WTC11 (cell line): Measurements from ENCODE around the gene CIB1. TPM values are rescaled to one million over a fixed set of nuclear protein-coding genes. Genes with fewer than 3 reads are reported as not detected.
"Not testable (repeated sequence)": the region's sequence is repeated elsewhere in the genome, so short reads cannot be mapped to it uniquely, and the experiment has no call there.

Experiments used
- ATAC-seq: fragments of 200-7000 bp; cut with Tn5 transposase; 2 replicates; pipeline ENCODE4 v1.10.0; 2021; ENCODE audit warnings: mild to moderate bottlenecking, moderate library complexity
- CTCF ChIA-PET: fragments of 300-600 bp; sonication (Branson Sonifier 250); formaldehyde crosslinking; loops from one replicate; lab custom pipeline; 2021; ENCODE audit warnings: antibody characterized with exemption; lab: Charles Lee
- POLR2A ChIA-PET: fragments of 350-600 bp; sonication (Branson Sonifier 250); formaldehyde crosslinking; loops from one replicate; lab custom pipeline; 2021; ENCODE audit warnings: antibody characterized with exemption; lab: Charles Lee
- DNase-seq: peaks from one replicate; pipeline ENCODE4 v3.0.0; 2021; ENCODE audit warnings: low spot score
- H3K27ac Mint-ChIP-seq: 2 replicates; pipeline ENCODE4 v1.8.0; 2021; ENCODE audit warnings: mixed read lengths
- H3K27me3 Mint-ChIP-seq: 2 replicates; pipeline ENCODE4 v1.8.0; 2021; ENCODE audit warnings: low read depth, mild to moderate bottlenecking, moderate library complexity, mixed read lengths
- H3K36me3 Mint-ChIP-seq: 2 replicates; pipeline ENCODE4 v1.8.0; 2021; ENCODE audit warnings: mixed read lengths
- H3K4me1 Mint-ChIP-seq: 2 replicates; pipeline ENCODE4 v1.8.0; 2022; ENCODE audit warnings: mixed read lengths
- H3K4me3 Mint-ChIP-seq: 2 replicates; pipeline ENCODE4 v1.8.0; 2021; ENCODE audit warnings: mild to moderate bottlenecking, moderate library complexity, mixed read lengths
- H3K9me3 Mint-ChIP-seq: 2 replicates; pipeline ENCODE4 v1.8.0; 2021; ENCODE audit warnings: mixed read lengths
- ATF1 ChIP-seq: sonication (generic); formaldehyde crosslinking; IDR thresholded peaks from 2 replicates; pipeline ENCODE4 v1.8.1; 2023; ENCODE audit warnings: mild to moderate bottlenecking, moderate library complexity, missing genetic modification reagents
- ESRRA ChIP-seq: sonication (generic); formaldehyde crosslinking; IDR thresholded peaks from 2 replicates; pipeline ENCODE4 v1.8.1; 2022; ENCODE audit warnings: mild to moderate bottlenecking, missing genetic modification reagents, borderline replicate concordance
- GABPB1 ChIP-seq: sonication (generic); formaldehyde crosslinking; IDR thresholded peaks from 2 replicates; pipeline ENCODE4 v1.8.1; 2023; ENCODE audit warnings: mild to moderate bottlenecking, missing genetic modification reagents
- HMGA2 ChIP-seq: fragments of 250-450 bp; sonication (Bioruptor Pico); IDR thresholded peaks from 2 replicates; pipeline ENCODE4 v1.4.0; 2021; ENCODE audit warnings: mild to moderate bottlenecking, moderate library complexity
- NR2C2 ChIP-seq: sonication (generic); formaldehyde crosslinking; IDR thresholded peaks from 2 replicates; pipeline ENCODE4 v1.8.0; 2022; ENCODE audit warnings: mild to moderate bottlenecking, missing genetic modification reagents
- PRRX2 ChIP-seq: fragments of 250-450 bp; sonication (Bioruptor Pico); IDR thresholded peaks from 2 replicates; pipeline ENCODE4 v1.8.0; 2021; ENCODE audit warnings: mild to moderate bottlenecking
- TEAD4 ChIP-seq: sonication (generic); formaldehyde crosslinking; IDR thresholded peaks from 2 replicates; pipeline ENCODE4 v1.8.0; 2022; ENCODE audit warnings: mild to moderate bottlenecking, missing genetic modification reagents
- ZNF121 ChIP-seq: sonication (generic); formaldehyde crosslinking; IDR thresholded peaks from 2 replicates; pipeline ENCODE4 v1.8.0; 2023; ENCODE audit warnings: missing genetic modification reagents
- ZNF263 ChIP-seq: sonication (generic); formaldehyde crosslinking; IDR thresholded peaks from 2 replicates; pipeline ENCODE4 v1.8.1; 2022; ENCODE audit warnings: low read depth, mild to moderate bottlenecking, moderate library complexity, missing genetic modification reagents
- total RNA-seq: library from RNA; stranded (reverse); gene quantifications from 3 replicates; pipeline ENCODE4 v1.2.3, GENCODE V29; 2021
- TF ChIP-seq, protein P1 (sequence below): sonication (generic); formaldehyde crosslinking; IDR thresholded peaks from 2 replicates; pipeline ENCODE4 v1.8.0; 2023; ENCODE audit warnings: missing genetic modification reagents, mild to moderate bottlenecking, borderline replicate concordance
- TF ChIP-seq, protein P2 (sequence below): fragments of 250-450 bp; sonication (Bioruptor Pico); IDR thresholded peaks from 2 replicates; pipeline ENCODE4 v1.9.0; 2021; ENCODE audit warnings: mild to moderate bottlenecking
- TF ChIP-seq, protein P3 (sequence below): sonication (generic); formaldehyde crosslinking; conservative IDR thresholded peaks from 2 replicates; pipeline ENCODE4 v1.8.1; 2022; ENCODE audit warnings: mild to moderate bottlenecking, missing genetic modification reagents
- TF ChIP-seq, protein P4 (sequence below): sonication (generic); formaldehyde crosslinking; IDR thresholded peaks from 2 replicates; pipeline ENCODE4 v1.8.1; 2023; ENCODE audit warnings: mild to moderate bottlenecking, missing genetic modification reagents, moderate library complexity
- TF ChIP-seq, protein P5 (sequence below): fragments of 250-450 bp; sonication (Bioruptor Pico); IDR thresholded peaks from 2 replicates; pipeline ENCODE4 v1.9.0; 2021; ENCODE audit warnings: mild to moderate bottlenecking

CIB1 gene
- total RNA-seq, 1 experiment from 2014 or later = 29.6 TPM

DNA sequence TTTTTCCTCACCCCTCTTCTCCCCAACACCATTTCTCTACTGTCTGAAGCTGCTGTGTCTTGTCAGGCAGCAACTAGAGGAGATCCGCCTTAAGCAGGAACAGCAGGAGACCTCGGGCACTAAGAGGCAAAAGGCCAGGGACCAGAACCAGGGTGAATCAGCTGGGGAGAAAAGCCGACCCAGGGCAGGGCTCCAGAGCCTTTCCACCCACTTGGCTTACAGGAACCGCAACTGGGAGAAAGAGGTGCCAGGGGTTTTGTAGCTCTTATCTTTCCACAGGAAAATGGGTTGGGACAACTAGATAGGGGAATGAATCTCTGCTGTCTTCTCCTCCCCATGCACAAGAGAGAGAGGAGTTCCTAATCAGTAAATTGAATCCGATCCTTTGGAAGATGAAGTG lies 28.7 kb upstream of the CIB1 start:
- ChIA-PET POLR2A (no interaction called here), CTCF (interaction anchor here (2.1 to 2.4 kb wide), 2 partner anchors 13 to 31 kb away, joined by 4 to 10 read pairs; partner anchors contain the start of gene TTLL13)
- H3K27me3 Mint-ChIP-seq = no peaks in the 10 kb centered on the region
- DNase-seq = no peak
- peaks cover 3% of the 10 kb centered on the region; the same call in 1 of the 2 replicates for H3K36me3 Mint-ChIP-seq
- no peak overlapping the region for H3K27ac Mint-ChIP-seq
- ATAC-seq = no peak
- peaks cover 24% of the 10 kb centered on the region for H3K4me1 Mint-ChIP-seq
- H3K9me3 Mint-ChIP-seq = no peaks in the 10 kb centered on the region
- no peak overlapping the region for H3K4me3 Mint-ChIP-seq
- TF ChIP-seq, protein P1, sequence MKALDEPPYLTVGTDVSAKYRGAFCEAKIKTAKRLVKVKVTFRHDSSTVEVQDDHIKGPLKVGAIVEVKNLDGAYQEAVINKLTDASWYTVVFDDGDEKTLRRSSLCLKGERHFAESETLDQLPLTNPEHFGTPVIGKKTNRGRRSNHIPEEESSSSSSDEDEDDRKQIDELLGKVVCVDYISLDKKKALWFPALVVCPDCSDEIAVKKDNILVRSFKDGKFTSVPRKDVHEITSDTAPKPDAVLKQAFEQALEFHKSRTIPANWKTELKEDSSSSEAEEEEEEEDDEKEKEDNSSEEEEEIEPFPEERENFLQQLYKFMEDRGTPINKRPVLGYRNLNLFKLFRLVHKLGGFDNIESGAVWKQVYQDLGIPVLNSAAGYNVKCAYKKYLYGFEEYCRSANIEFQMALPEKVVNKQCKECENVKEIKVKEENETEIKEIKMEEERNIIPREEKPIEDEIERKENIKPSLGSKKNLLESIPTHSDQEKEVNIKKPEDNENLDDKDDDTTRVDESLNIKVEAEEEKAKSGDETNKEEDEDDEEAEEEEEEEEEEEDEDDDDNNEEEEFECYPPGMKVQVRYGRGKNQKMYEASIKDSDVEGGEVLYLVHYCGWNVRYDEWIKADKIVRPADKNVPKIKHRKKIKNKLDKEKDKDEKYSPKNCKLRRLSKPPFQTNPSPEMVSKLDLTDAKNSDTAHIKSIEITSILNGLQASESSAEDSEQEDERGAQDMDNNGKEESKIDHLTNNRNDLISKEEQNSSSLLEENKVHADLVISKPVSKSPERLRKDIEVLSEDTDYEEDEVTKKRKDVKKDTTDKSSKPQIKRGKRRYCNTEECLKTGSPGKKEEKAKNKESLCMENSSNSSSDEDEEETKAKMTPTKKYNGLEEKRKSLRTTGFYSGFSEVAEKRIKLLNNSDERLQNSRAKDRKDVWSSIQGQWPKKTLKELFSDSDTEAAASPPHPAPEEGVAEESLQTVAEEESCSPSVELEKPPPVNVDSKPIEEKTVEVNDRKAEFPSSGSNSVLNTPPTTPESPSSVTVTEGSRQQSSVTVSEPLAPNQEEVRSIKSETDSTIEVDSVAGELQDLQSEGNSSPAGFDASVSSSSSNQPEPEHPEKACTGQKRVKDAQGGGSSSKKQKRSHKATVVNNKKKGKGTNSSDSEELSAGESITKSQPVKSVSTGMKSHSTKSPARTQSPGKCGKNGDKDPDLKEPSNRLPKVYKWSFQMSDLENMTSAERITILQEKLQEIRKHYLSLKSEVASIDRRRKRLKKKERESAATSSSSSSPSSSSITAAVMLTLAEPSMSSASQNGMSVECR (CRISPR knock-in tag) = no peak
- TF ChIP-seq GABPB1 (CRISPR knock-in tag) (no peak), ZNF121 (no peak)
- TF ChIP-seq, protein P2, sequence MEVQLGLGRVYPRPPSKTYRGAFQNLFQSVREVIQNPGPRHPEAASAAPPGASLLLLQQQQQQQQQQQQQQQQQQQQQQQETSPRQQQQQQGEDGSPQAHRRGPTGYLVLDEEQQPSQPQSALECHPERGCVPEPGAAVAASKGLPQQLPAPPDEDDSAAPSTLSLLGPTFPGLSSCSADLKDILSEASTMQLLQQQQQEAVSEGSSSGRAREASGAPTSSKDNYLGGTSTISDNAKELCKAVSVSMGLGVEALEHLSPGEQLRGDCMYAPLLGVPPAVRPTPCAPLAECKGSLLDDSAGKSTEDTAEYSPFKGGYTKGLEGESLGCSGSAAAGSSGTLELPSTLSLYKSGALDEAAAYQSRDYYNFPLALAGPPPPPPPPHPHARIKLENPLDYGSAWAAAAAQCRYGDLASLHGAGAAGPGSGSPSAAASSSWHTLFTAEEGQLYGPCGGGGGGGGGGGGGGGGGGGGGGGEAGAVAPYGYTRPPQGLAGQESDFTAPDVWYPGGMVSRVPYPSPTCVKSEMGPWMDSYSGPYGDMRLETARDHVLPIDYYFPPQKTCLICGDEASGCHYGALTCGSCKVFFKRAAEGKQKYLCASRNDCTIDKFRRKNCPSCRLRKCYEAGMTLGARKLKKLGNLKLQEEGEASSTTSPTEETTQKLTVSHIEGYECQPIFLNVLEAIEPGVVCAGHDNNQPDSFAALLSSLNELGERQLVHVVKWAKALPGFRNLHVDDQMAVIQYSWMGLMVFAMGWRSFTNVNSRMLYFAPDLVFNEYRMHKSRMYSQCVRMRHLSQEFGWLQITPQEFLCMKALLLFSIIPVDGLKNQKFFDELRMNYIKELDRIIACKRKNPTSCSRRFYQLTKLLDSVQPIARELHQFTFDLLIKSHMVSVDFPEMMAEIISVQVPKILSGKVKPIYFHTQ (CRISPR knock-in tag) = no peak
- TF ChIP-seq, all 79 proteins: peak for 0

DNA sequence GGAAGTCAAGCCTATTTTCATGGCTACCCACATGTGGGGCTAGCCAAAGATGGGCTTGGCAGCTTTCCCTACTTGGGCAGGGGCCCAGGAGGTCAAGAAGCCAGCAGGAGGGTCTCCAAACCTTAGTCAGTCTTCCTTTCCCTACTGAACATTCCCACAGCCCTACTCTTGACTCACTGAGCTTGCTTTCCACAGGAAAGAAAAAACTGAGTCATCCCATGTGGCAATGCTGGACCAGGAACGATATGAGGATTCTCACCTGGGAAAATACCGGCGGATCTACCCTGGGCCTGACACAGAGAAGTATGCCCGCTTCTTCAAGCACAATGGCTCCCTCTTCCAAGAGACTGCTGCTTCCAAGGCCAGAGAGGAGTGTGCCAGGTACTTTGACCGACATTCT lies 28.1 kb upstream of the CIB1 start:
- peaks cover 2% of the 10 kb centered on the region; the same call in 1 of the 2 replicates for H3K36me3 Mint-ChIP-seq
- CTCF ChIA-PET = interaction anchor here (2.1 to 2.4 kb wide), 2 partner anchors 12 to 32 kb away, joined by 4 to 10 read pairs; partner anchors contain the start of gene TTLL13
- no peaks in the 10 kb centered on the region for H3K9me3 Mint-ChIP-seq
- no peak overlapping the region for H3K27ac Mint-ChIP-seq
- DNase-seq (no peak), ATAC-seq (no peak)
- H3K27me3 Mint-ChIP-seq = no peaks in the 10 kb centered on the region; the same call in 1 of the 2 replicates
- no peak overlapping the region for H3K4me3 Mint-ChIP-seq
- POLR2A ChIA-PET = no interaction called here
- no peak for TF ChIP-seq ATF1 (CRISPR knock-in tag)
- TF ChIP-seq, protein P3, sequence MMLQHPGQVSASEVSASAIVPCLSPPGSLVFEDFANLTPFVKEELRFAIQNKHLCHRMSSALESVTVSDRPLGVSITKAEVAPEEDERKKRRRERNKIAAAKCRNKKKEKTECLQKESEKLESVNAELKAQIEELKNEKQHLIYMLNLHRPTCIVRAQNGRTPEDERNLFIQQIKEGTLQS (CRISPR knock-in tag) = no peak
- H3K4me1 Mint-ChIP-seq = peaks cover 18% of the 10 kb centered on the region

DNA sequence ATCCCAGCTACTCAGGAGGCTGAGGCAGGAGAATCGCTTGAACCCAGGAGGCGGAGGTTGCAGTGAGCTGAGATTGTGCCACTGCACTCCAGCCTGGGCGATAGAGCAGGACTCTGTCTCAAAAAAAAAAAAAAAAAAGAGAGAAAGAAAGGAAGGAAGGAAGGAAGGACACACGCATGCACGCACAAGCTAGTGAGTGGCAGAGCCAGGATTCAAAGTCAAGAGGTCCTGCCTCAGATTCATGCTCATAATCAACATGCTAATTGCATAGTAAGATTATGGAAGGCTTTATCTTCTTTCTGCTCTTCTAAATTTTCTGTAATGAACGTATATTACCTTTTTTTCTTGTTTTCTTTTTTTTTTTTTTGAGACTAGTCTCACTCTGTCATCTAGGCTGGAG lies 27.0 kb upstream of the CIB1 start:
- not testable (repeated sequence) for ATAC-seq, H3K27me3 Mint-ChIP-seq, H3K4me3 Mint-ChIP-seq, H3K36me3 Mint-ChIP-seq, H3K9me3 Mint-ChIP-seq, DNase-seq, H3K27ac Mint-ChIP-seq
- peaks cover 11% of the 10 kb centered on the region for H3K4me1 Mint-ChIP-seq
- ChIA-PET CTCF (interaction anchor here (0.7 to 2.4 kb wide), 3 partner anchors 11 to 112 kb away, joined by 4 to 10 read pairs (median 4); partner anchors contain the start of gene TTLL13), POLR2A (interaction anchor here (0.6 kb wide), 1 partner anchor 18 kb away, joined by 4 read pairs; no protein-coding TSS in a partner anchor)

DNA sequence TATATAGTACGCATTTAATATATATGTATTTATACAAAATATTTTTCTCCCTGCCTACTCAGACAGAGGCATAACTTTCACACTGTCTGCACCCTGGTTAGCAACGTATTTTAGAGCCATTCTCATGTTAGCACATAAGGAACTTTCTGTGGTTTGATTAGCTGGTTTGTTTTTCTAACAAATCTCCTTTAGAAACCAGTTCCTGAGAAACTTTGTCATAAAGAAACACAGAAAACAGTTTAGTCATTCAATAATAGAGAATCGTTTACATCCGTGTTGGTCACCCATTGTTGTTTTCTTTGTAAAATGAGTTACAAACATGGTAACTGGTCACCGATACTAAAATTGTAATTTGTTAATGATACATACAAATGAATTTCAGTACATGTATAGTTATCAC lies 25.8 kb upstream of the CIB1 start:
- no peak overlapping the region for H3K27ac Mint-ChIP-seq
- H3K9me3 Mint-ChIP-seq = no peaks in the 10 kb centered on the region
- POLR2A ChIA-PET = no interaction called here
- TF ChIP-seq, protein P2 (CRISPR knock-in tag) = no peak
- TF ChIP-seq NR2C2 (CRISPR knock-in tag) = no peak
- no peak for TF ChIP-seq ESRRA (CRISPR knock-in tag)
- TF ChIP-seq, protein P4, sequence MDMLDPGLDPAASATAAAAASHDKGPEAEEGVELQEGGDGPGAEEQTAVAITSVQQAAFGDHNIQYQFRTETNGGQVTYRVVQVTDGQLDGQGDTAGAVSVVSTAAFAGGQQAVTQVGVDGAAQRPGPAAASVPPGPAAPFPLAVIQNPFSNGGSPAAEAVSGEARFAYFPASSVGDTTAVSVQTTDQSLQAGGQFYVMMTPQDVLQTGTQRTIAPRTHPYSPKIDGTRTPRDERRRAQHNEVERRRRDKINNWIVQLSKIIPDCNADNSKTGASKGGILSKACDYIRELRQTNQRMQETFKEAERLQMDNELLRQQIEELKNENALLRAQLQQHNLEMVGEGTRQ (CRISPR knock-in tag) = no peak
- TF ChIP-seq ZNF121 = no peak
- TF ChIP-seq ZNF263 = no peak
- TF ChIP-seq HMGA2 (CRISPR knock-in tag) = no peak
- TF ChIP-seq TEAD4 = no peak
- TF ChIP-seq PRRX2 (CRISPR knock-in tag) = no peak
- TF ChIP-seq, protein P5, sequence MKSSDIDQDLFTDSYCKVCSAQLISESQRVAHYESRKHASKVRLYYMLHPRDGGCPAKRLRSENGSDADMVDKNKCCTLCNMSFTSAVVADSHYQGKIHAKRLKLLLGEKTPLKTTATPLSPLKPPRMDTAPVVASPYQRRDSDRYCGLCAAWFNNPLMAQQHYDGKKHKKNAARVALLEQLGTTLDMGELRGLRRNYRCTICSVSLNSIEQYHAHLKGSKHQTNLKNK (CRISPR knock-in tag) = no peak

More for the DNA sequence above, 25.8 kb upstream of the CIB1 start:
- Mint-ChIP-seq H3K36me3 (no peaks in the 10 kb centered on the region), H3K4me1 (peaks cover 8% of the 10 kb centered on the region), H3K4me3 (no peak overlapping the region), H3K27me3 (no peaks in the 10 kb centered on the region; the same call in 1 of the 2 replicates)
- CTCF ChIA-PET = no interaction called here
- ATAC-seq (no peak), DNase-seq (no peak)
